A549 treated with DMSO at 1 μM for 4 hours (cell line): ENCODE measurements around the gene TMEM30B. TPM values are rescaled to one million over a fixed set of nuclear protein-coding genes. Genes with fewer than 3 reads are reported as not detected.

Experiments
- total RNA-seq: library from RNA; stranded (reverse); fragments of 200-300 nt; extraction: Qiagen RNA extraction; gene quantifications from 5 replicates; pipeline ENCODE4 v1.2.3, GENCODE V29; 2022; ENCODE audit warnings: low read depth

Gene TMEM30B
- 0.12 to 0.26 TPM (median 0.20 TPM) in 5 replicates for total RNA-seq

GRCh38 chr14:61281186-61281947 is at the start of gene TMEM30B:
Gene TMEM30B, minus strand, starts transcription at chr14:61281338. Its CDS starts 191 bp downstream, at chr14:61281147.

GRCh38 chr14:61321385-61322010 is 40.4 kb upstream of the TMEM30B start, which contains the start of gene PRKCH:
Gene PRKCH, plus strand, starts transcription at chr14:61321579. Its CDS starts 523 bp downstream, at chr14:61322102.

Other genes with a start within 250 kb of the TMEM30B start
- gene PRKCH, start 40.2 kb upstream of the TMEM30B start, total RNA-seq = 3.0 to 5.9 TPM (median 4.1 TPM) in 5 replicates